PC-3 (cell line): ENCODE measurements around the gene SLC25A18. TPM values are rescaled to one million over a fixed set of nuclear protein-coding genes. Genes with fewer than 3 reads are reported as not detected.

Experiments
- ATAC-seq: fragments of 200-7000 bp; cut with Tn5 transposase; 2 replicates; pipeline ENCODE4 v1.9.1; 2020; ENCODE audit warnings: mild to moderate bottlenecking, moderate library complexity
- BruUV-seq: library from RNA; stranded (reverse); fragments of 400-500 nt; replicated peaks from 2 replicates; lab custom pipeline; 2021; lab: Mats Ljungman, UMichigan
- CTCF ChIA-PET: fragments of 300-600 bp; sonication (Branson Sonifier 250); formaldehyde crosslinking; loops from one replicate; lab custom pipeline; 2022; ENCODE audit warnings: antibody characterized with exemption; lab: Charles Lee
- POLR2A ChIA-PET: fragments of 300-600 bp; sonication (Branson Sonifier 250); formaldehyde crosslinking; loops from one replicate; lab custom pipeline; 2022; ENCODE audit warnings: antibody characterized with exemption; ENCODE audit not compliant: unreplicated experiment; lab: Charles Lee
- DNase-seq: peaks from one replicate; pipeline ENCODE4 v3.0.0-alpha.2; 2015
- H2AFZ ChIP-seq: fragments of 300-600 bp; sonication (generic); 2 replicates; pipeline ENCODE4 v1.6.0; 2016; ENCODE audit warnings: antibody characterized with exemption, low read length
- H3F3A ChIP-seq: fragments of 300-600 bp; sonication (generic); one replicate; pipeline ENCODE4 v1.6.0; 2017; ENCODE audit warnings: antibody characterized with exemption, low read length, control low read depth, mild to moderate bottlenecking; ENCODE audit not compliant: unreplicated experiment
- H3K27ac ChIP-seq: fragments of 300-600 bp; sonication (generic); 2 replicates; pipeline ENCODE4 v1.5.1; 2016; ENCODE audit warnings: mild to moderate bottlenecking, low read length
- H3K27me3 ChIP-seq: fragments of 300-600 bp; sonication (generic); 2 replicates; pipeline ENCODE4 v1.6.1; 2016; ENCODE audit warnings: low read length, mixed read lengths
- H3K36me3 ChIP-seq: fragments of 300-600 bp; sonication (generic); 2 replicates; pipeline ENCODE4 v1.6.1; 2016; ENCODE audit warnings: low read depth, mixed run types, low read length, mixed read lengths
- H3K4me1 ChIP-seq: fragments of 300-600 bp; sonication (generic); 2 replicates; pipeline ENCODE4 v1.5.1; 2016; ENCODE audit warnings: low read length; ENCODE audit not compliant: insufficient read depth
- H3K4me2 ChIP-seq: fragments of 300-600 bp; sonication (generic); 2 replicates; pipeline ENCODE4 v1.6.0; 2016; ENCODE audit warnings: low read length
- H3K4me3 ChIP-seq: fragments of 300-600 bp; sonication (generic); 2 replicates; pipeline ENCODE4 v1.5.1; 2016; ENCODE audit warnings: mild to moderate bottlenecking, low read length, mixed read lengths
- H3K79me2 ChIP-seq: fragments of 300-600 bp; sonication (generic); 2 replicates; pipeline ENCODE4 v1.6.1; 2017; ENCODE audit warnings: low read length, mixed read lengths
- H3K9ac ChIP-seq: fragments of 300-600 bp; sonication (generic); 2 replicates; pipeline ENCODE4 v1.6.0; 2016; ENCODE audit warnings: mild to moderate bottlenecking, low read length
- H3K9me2 ChIP-seq: fragments of 300-600 bp; sonication (generic); replicated peaks from 2 replicates; pipeline ENCODE4 v1.6.1; 2016; ENCODE audit warnings: mixed run types, low read length, mixed read lengths
- H3K9me3 ChIP-seq: fragments of 300-600 bp; sonication (generic); 2 replicates; pipeline ENCODE4 v1.6.1; 2016; ENCODE audit warnings: low read length, mixed read lengths
- H4K20me1 ChIP-seq: fragments of 300-600 bp; sonication (generic); 2 replicates; pipeline ENCODE4 v1.6.1; 2016; ENCODE audit warnings: low read length, mixed read lengths
- EZH2 ChIP-seq: fragments of 300-600 bp; sonication (generic); IDR thresholded peaks from one replicate; pipeline ENCODE4 v1.6.1; 2017; ENCODE audit warnings: antibody characterized with exemption, mild to moderate bottlenecking, low read length; ENCODE audit not compliant: unreplicated experiment
- EZH2phosphoT487 ChIP-seq: fragments of 300-600 bp; sonication (generic); IDR thresholded peaks from 2 replicates; pipeline ENCODE4 v1.6.1; 2018; ENCODE audit warnings: mild to moderate bottlenecking, antibody characterized with exemption, low read length, borderline replicate concordance
- intact Hi-C: fragments of 100-400 bp; cut with micrococcal nuclease; formaldehyde crosslinking; loops from 2 replicates; pipeline ENCODE4 v1.9.0; 2023
- total RNA-seq: library from RNA; depleted of rRNA; stranded (reverse); fragments of >200 nt; gene quantifications from 2 replicates; pipeline ENCODE4 v1.2.3, GENCODE V29; 2014
- TF ChIP-seq, protein P1 (sequence below): fragments of 300-600 bp; sonication (generic); conservative IDR thresholded peaks from 2 replicates; pipeline ENCODE4 v1.5.1; 2017; ENCODE audit warnings: antibody characterized with exemption, low read depth, mild to moderate bottlenecking, low read length

Gene SLC25A18
- total RNA-seq, 1 experiment from 2014 or later: 0.22 TPM

DNA sequence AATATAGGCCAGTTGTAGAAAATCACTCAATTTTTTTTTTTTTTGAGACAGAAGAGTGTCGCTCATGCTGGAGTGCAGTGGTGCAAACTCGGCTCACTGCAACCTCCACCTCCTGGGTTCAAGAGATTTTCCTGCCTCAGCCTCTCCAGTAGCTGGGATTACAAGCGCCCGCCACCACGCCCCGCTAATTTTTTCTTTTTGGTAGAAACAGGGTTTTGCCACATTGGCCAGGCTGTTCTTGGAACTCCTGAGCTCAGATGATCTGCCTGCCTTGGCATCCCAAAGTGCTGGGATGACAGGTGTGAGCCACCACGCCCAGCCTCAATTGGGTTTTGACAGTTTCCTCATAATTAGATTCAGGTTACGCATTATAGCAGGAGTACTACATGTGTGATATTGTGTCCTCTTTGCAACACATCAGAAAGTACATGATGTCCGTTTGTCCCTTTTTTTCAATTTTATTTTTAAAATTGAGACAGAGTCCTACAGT is 67.8 kb downstream of the SLC25A18 start:
- Histone ChIP-seq H3K27ac (no peak overlapping the region), H3K9me3 (no peaks in the 10 kb centered on the region), H3K9ac (no peak overlapping the region), H3K36me3 (no peaks in the 10 kb centered on the region), H2AFZ (no peak overlapping the region), H3K79me2 (peaks cover 30% of the 10 kb centered on the region), H3K27me3 (no peaks in the 10 kb centered on the region), H3K9me2 (no peaks in the 10 kb centered on the region), H3K4me1 (peaks cover 33% of the 10 kb centered on the region), H3F3A (peaks cover 4% of the 10 kb centered on the region), H4K20me1 (no peaks in the 10 kb centered on the region), H3K4me3 (no peak overlapping the region), H3K4me2 (no peak overlapping the region)
- POLR2A ChIA-PET: no interaction called here
- ATAC-seq (no peak), DNase-seq (no peak)
- CTCF ChIA-PET: no interaction called here
- TF ChIP-seq EZH2: no peak
- no peak for TF ChIP-seq EZH2phosphoT487
- TF ChIP-seq, protein P1, sequence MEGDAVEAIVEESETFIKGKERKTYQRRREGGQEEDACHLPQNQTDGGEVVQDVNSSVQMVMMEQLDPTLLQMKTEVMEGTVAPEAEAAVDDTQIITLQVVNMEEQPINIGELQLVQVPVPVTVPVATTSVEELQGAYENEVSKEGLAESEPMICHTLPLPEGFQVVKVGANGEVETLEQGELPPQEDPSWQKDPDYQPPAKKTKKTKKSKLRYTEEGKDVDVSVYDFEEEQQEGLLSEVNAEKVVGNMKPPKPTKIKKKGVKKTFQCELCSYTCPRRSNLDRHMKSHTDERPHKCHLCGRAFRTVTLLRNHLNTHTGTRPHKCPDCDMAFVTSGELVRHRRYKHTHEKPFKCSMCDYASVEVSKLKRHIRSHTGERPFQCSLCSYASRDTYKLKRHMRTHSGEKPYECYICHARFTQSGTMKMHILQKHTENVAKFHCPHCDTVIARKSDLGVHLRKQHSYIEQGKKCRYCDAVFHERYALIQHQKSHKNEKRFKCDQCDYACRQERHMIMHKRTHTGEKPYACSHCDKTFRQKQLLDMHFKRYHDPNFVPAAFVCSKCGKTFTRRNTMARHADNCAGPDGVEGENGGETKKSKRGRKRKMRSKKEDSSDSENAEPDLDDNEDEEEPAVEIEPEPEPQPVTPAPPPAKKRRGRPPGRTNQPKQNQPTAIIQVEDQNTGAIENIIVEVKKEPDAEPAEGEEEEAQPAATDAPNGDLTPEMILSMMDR: no peak
- no TSS peak for BruUV-seq
- intact Hi-C loops: no loop called here

DNA sequence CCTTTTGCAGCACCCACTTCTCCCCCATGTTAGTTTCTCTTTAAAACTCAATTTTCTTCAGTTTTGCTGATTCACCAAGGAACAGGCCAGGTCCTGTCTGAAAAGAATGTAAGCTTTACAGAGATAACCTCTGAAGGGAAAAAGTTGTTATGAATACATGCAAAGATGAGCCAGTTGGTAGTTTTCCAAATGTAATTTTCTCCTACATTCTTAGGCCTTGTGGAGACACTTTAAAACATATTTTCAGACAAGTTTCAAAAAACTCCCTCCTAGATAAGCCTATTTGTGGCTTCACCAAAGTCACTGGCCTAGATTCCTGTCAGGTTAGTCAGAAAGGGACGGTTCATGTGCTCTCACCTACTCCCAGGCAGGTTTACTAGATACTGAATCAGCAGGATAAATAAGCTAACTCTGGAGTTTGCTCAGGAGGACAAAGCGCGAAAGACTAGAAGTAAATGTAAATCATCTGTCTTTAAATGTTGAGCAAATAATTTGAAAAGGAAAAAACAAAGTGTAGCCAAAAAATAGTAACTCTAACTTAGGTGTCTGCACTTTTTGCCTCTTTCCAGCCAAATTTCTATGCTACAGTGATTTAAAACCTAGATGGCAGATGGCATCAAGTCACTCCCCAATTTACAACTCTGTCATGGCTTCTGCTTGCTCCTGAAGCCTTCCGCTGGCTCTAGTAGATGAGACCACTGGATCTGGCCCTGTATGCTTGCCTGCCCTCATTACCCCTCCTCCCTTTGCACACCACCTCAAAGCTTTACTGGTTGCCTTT is 70.1 kb downstream of the SLC25A18 start:
- ATAC-seq (peak; percentile 81), DNase-seq (peak; percentile 95)
- BruUV-seq: no TSS peak
- intact Hi-C loops: no loop called here
- H3K27ac ChIP-seq: peak overlapping the region; percentile 99
- no peaks in the 10 kb centered on the region for H3K9me3 ChIP-seq
- no peaks in the 10 kb centered on the region for H3K36me3 ChIP-seq
- no peaks in the 10 kb centered on the region for H4K20me1 ChIP-seq
- H3F3A ChIP-seq: peaks cover 4% of the 10 kb centered on the region
- H3K4me1 ChIP-seq: peaks cover 41% of the 10 kb centered on the region
- CTCF ChIA-PET: no interaction called here
- peak overlapping the region; percentile 56 for H2AFZ ChIP-seq
- TF ChIP-seq EZH2phosphoT487: no peak
- TF ChIP-seq EZH2: no peak
- TF ChIP-seq, protein P1: no peak
- POLR2A ChIA-PET: interaction anchor here (0.6 kb wide), 1 partner anchor 30 kb away, joined by 3 read pairs; no protein-coding TSS in a partner anchor
- H3K4me3 ChIP-seq: peak overlapping the region; percentile 52
- no peaks in the 10 kb centered on the region for H3K27me3 ChIP-seq
- H3K79me2 ChIP-seq: peaks cover 7% of the 10 kb centered on the region
- no peaks in the 10 kb centered on the region for H3K9me2 ChIP-seq
- H3K4me2 ChIP-seq: peak overlapping the region; percentile 73
- H3K9ac ChIP-seq: peak overlapping the region; percentile 69

DNA sequence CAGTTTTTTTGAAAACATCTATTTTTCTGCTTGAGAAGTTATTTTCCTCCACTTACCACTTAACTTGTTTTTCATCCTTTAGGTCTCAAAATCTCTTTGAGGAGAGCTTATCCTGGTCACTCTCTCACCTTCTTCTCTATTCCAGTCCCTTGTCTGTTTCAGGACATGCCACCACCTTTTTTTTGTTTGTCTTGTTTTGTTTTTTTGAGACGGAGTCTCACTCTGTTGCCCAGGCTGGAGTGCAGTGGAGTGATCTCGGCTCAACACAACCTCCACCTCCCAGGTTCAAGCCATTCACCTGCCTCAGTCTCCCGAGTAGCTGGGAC is 70.7 kb downstream of the SLC25A18 start:
- peaks cover 9% of the 10 kb centered on the region for H3K79me2 ChIP-seq
- peaks cover 4% of the 10 kb centered on the region for H3F3A ChIP-seq
- peaks cover 41% of the 10 kb centered on the region for H3K4me1 ChIP-seq
- no TSS peak for BruUV-seq
- DNase-seq (no peak), ATAC-seq (no peak)
- no peaks in the 10 kb centered on the region for H3K9me2 ChIP-seq
- no peaks in the 10 kb centered on the region for H3K36me3 ChIP-seq
- TF ChIP-seq EZH2phosphoT487: no peak
- TF ChIP-seq, protein P1: no peak
- H3K27me3 ChIP-seq: no peaks in the 10 kb centered on the region
- H3K4me3 ChIP-seq: peak overlapping the region; percentile 38; the same call in 1 of the 2 replicates
- H3K4me2 ChIP-seq: peak overlapping the region; percentile 73
- H3K9me3 ChIP-seq: no peaks in the 10 kb centered on the region
- H4K20me1 ChIP-seq: no peaks in the 10 kb centered on the region
- peak overlapping the region; percentile 99 for H3K27ac ChIP-seq
- ChIA-PET CTCF (no interaction called here), POLR2A (no interaction called here)
- intact Hi-C loops: no loop called here
- H3K9ac ChIP-seq: peak overlapping the region; percentile 69
- peak overlapping the region; percentile 41 for H2AFZ ChIP-seq
